HEK293 (cell line): Measurements from ENCODE around the gene KCNT1.

Experiments
- CTCF ChIA-PET: fragments of 350-600 bp; formaldehyde crosslinking; extraction: SDS; loops from one replicate; lab custom pipeline; 2021; ENCODE audit warnings: antibody characterized with exemption; lab: Yijun Ruan, JAX
- POLR2A ChIA-PET: fragments of 300-600 bp; formaldehyde crosslinking; extraction: SDS; loops from one replicate; lab custom pipeline; 2020; ENCODE audit warnings: antibody characterized with exemption, inconsistent platforms; lab: Yijun Ruan, JAX
- H3K27ac ChIP-seq: fragments of 200-500 bp; sonication (Bioruptor generic); 2 replicates; pipeline ENCODE4 v1.5.1; 2014; ENCODE audit warnings: low read depth, low read length, control low read depth, inconsistent platforms; ENCODE audit errors: extremely low read depth
- H3K36me3 ChIP-seq, 2 experiments: fragments of 200-500 bp in 1 of 2; sonication (Bioruptor generic) in 1 of 2; 1 replicate in 1 of 2; 2 replicates in 1 of 2; pipeline ENCODE4 v1.5.1; 2014 to 2017; ENCODE audit warnings: inconsistent platforms in 2 of 2, low read length in 2 of 2; ENCODE audit not compliant: control insufficient read depth in 2 of 2, insufficient read depth in 1 of 2
- H3K4me1 ChIP-seq: fragments of 200-500 bp; sonication (Bioruptor generic); 2 replicates; pipeline ENCODE4 v1.5.1; 2014; ENCODE audit warnings: mild to moderate bottlenecking, low read length, inconsistent platforms; ENCODE audit not compliant: control insufficient read depth, insufficient read depth
- H3K4me3 ChIP-seq: 2 replicates; pipeline ENCODE4 v1.5.1; 2011; ENCODE audit warnings: low read depth, mild to moderate bottlenecking, control low read depth, low read length, moderate library complexity
- H3K9me3 ChIP-seq: fragments of 200-500 bp; sonication (Bioruptor generic); 2 replicates; pipeline ENCODE4 v1.5.1; 2014; ENCODE audit warnings: low read depth, low read length, inconsistent platforms; ENCODE audit not compliant: control insufficient read depth, insufficient read depth
- BCL11A ChIP-seq: fragments of 450-650 bp; formaldehyde crosslinking; IDR thresholded peaks from 2 replicates; pipeline ENCODE4 v1.5.1; 2016; ENCODE audit warnings: low read depth, missing biosample characterization, missing genetic modification characterization
- GFI1B ChIP-seq: fragments of 450-650 bp; formaldehyde crosslinking; IDR thresholded peaks from 2 replicates; pipeline ENCODE4 v1.5.1; 2016; ENCODE audit warnings: missing biosample characterization, missing genetic modification characterization
- IKZF3 ChIP-seq: fragments of 450-650 bp; IDR thresholded peaks from 2 replicates; pipeline ENCODE4 v1.5.0; 2018; ENCODE audit warnings: missing biosample characterization, mild to moderate bottlenecking, missing genetic modification characterization, moderate library complexity
- PRDM6 ChIP-seq: fragments of 450-650 bp; formaldehyde crosslinking; IDR thresholded peaks from 2 replicates; pipeline ENCODE4 v1.5.1; 2017; ENCODE audit warnings: missing biosample characterization, missing genetic modification characterization
- ZBTB6 ChIP-seq: fragments of 450-650 bp; formaldehyde crosslinking; IDR thresholded peaks from 2 replicates; pipeline ENCODE4 v1.5.1; 2017; ENCODE audit warnings: missing biosample characterization, missing genetic modification characterization
- ZNF239 ChIP-seq: fragments of 450-650 bp; formaldehyde crosslinking; IDR thresholded peaks from 2 replicates; pipeline ENCODE4 v1.5.1; 2016; ENCODE audit warnings: missing biosample characterization, missing genetic modification characterization
- ZNF24 ChIP-seq: fragments of 450-650 bp; formaldehyde crosslinking; IDR thresholded peaks from 2 replicates; pipeline ENCODE4 v1.5.1; 2016; ENCODE audit warnings: missing biosample characterization, missing genetic modification characterization
- ZNF488 ChIP-seq: fragments of 450-650 bp; formaldehyde crosslinking; IDR thresholded peaks from 2 replicates; pipeline ENCODE4 v1.5.1; 2016; ENCODE audit warnings: missing biosample characterization, missing genetic modification characterization
- ZNF510 ChIP-seq: fragments of 450-650 bp; formaldehyde crosslinking; IDR thresholded peaks from 2 replicates; pipeline ENCODE4 v1.5.1; 2018; ENCODE audit warnings: mild to moderate bottlenecking, missing genetic modification characterization, missing biosample characterization; ENCODE audit not compliant: insufficient replicate concordance
- ZNF513 ChIP-seq: fragments of 450-650 bp; IDR thresholded peaks from 2 replicates; pipeline ENCODE4 v1.5.1; 2018; ENCODE audit warnings: missing biosample characterization, missing genetic modification characterization
- ZNF529 ChIP-seq: fragments of 450-650 bp; formaldehyde crosslinking; IDR thresholded peaks from 2 replicates; pipeline ENCODE4 v1.5.1; 2017; ENCODE audit warnings: missing genetic modification characterization, missing biosample characterization; ENCODE audit not compliant: insufficient replicate concordance
- ZNF548 ChIP-seq: fragments of 450-650 bp; formaldehyde crosslinking; IDR thresholded peaks from 2 replicates; pipeline ENCODE4 v1.5.1; 2016; ENCODE audit warnings: missing biosample characterization, missing genetic modification characterization
- ZNF560 ChIP-seq: fragments of 450-650 bp; formaldehyde crosslinking; IDR thresholded peaks from 2 replicates; pipeline ENCODE4 v1.5.1; 2017; ENCODE audit warnings: missing biosample characterization, missing genetic modification characterization, borderline replicate concordance
- ZNF596 ChIP-seq: fragments of 450-650 bp; IDR thresholded peaks from 2 replicates; pipeline ENCODE4 v1.5.0; 2018; ENCODE audit warnings: missing biosample characterization, mild to moderate bottlenecking, missing genetic modification characterization, moderate library complexity
- ZNF639 ChIP-seq: fragments of 450-650 bp; formaldehyde crosslinking; IDR thresholded peaks from 2 replicates; pipeline ENCODE4 v1.5.1; 2016; ENCODE audit warnings: missing biosample characterization, missing genetic modification characterization
- ZNF658 ChIP-seq: fragments of 450-650 bp; formaldehyde crosslinking; IDR thresholded peaks from 2 replicates; pipeline ENCODE4; 2016; ENCODE audit warnings: missing biosample characterization, missing genetic modification characterization
- ZNF830 ChIP-seq: fragments of 450-650 bp; IDR thresholded peaks from 2 replicates; pipeline ENCODE4 v1.5.0; 2018; ENCODE audit warnings: missing biosample characterization, missing genetic modification characterization, low read depth, mild to moderate bottlenecking, moderate library complexity

Gene KCNT1

GRCh38 chr9:135768516-135769218 lies 66.7 kb downstream of the KCNT1 start:
- TF ChIP-seq ZNF658 (tag by site-specific recombination): no peak
- no peak for TF ChIP-seq ZNF513
- TF ChIP-seq ZNF529 (tag by site-specific recombination): no peak
- TF ChIP-seq ZNF596: no peak
- no peak for TF ChIP-seq PRDM6 (tag by site-specific recombination)
- TF ChIP-seq ZNF830 (tag by site-specific recombination): no peak
- no peak for TF ChIP-seq ZNF24 (tag by site-specific recombination)
- TF ChIP-seq ZNF239 (tag by site-specific recombination): no peak
- no peak for TF ChIP-seq ZNF560 (tag by site-specific recombination)
- TF ChIP-seq IKZF3: no peak
- no peak for TF ChIP-seq ZBTB6 (tag by site-specific recombination)
- no peak for TF ChIP-seq ZNF488 (tag by site-specific recombination)
- no peak for TF ChIP-seq GFI1B
- no peak for TF ChIP-seq ZNF548 (tag by site-specific recombination)
- no peak for TF ChIP-seq ZNF639 (tag by site-specific recombination)
- Histone ChIP-seq H3K9me3 (no peaks in the 10 kb centered on the region), H3K36me3 (no peaks in the 10 kb centered on the region), H3K27ac (no peak overlapping the region), H3K4me1 (no peaks in the 10 kb centered on the region), H3K4me3 (no peak overlapping the region)
- POLR2A ChIA-PET: no interaction called here
- CTCF ChIA-PET: no interaction called here

- ChIA-PET POLR2A (no interaction called here), CTCF (interaction anchor here (1.5 kb wide), 1 partner anchor 28 kb away, joined by 3 read pairs; no protein-coding TSS in a partner anchor)
- Histone ChIP-seq H3K4me1 (no peaks in the 10 kb centered on the region), H3K4me3 (no peak overlapping the region), H3K9me3 (no peaks in the 10 kb centered on the region), H3K27ac (no peak overlapping the region), H3K36me3 (no peaks in the 10 kb centered on the region)
- TF ChIP-seq ZNF510 (no peak), BCL11A (tag by site-specific recombination) (0 out of 2 replicates have a peak, but pooled peaks have one; percentile 26)
Observed at GRCh38 chr9:135769489-135770202, 67.7 kb downstream of the KCNT1 start.
